Measurements from ENCODE around the gene SGPP2.

Gene SGPP2

GRCh38 chr2:222526480-222527277, 102.3 kb downstream of the SGPP2 start:
- no peak overlapping the region for H3K4me3 ChIP-seq (ENCODE audit: control insufficient read depth, low read depth, low read length)
- TF ChIP-seq, protein P1, sequence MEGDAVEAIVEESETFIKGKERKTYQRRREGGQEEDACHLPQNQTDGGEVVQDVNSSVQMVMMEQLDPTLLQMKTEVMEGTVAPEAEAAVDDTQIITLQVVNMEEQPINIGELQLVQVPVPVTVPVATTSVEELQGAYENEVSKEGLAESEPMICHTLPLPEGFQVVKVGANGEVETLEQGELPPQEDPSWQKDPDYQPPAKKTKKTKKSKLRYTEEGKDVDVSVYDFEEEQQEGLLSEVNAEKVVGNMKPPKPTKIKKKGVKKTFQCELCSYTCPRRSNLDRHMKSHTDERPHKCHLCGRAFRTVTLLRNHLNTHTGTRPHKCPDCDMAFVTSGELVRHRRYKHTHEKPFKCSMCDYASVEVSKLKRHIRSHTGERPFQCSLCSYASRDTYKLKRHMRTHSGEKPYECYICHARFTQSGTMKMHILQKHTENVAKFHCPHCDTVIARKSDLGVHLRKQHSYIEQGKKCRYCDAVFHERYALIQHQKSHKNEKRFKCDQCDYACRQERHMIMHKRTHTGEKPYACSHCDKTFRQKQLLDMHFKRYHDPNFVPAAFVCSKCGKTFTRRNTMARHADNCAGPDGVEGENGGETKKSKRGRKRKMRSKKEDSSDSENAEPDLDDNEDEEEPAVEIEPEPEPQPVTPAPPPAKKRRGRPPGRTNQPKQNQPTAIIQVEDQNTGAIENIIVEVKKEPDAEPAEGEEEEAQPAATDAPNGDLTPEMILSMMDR (IDR thresholded peaks at IDR 0.05; ENCODE audit: control insufficient read depth, insufficient read depth, low read depth, low read length, missing control alignments): no peak
- no peak for DNase-seq (ENCODE audit: low read depth)

DNA sequence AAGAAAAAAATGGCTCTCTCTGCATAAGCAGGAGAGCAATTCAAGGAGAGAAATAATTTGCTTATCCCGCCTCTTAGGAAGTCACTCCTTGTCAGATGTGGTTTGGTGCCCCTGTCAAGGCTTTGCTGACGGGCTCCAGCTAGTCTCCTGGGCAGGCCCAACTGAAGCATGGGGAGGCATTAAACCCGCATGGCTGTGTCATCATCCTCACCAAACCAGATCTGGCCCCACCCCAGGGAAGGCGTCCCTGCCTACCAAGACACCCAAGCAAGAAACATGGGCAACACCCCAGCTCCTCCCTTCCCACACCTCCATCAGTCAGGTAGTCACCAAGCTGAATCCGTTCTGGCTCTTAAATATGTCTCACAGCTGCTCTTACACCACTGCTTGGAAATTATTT, 108.0 kb downstream of the SGPP2 start:
- TF ChIP-seq, protein P1 (IDR thresholded peaks at IDR 0.05; ENCODE audit: control insufficient read depth, insufficient read depth, low read depth, low read length, missing control alignments): no peak
- H3K4me3 ChIP-seq (ENCODE audit: control insufficient read depth, low read depth, low read length): no peak overlapping the region
- no peak for DNase-seq (ENCODE audit: low read depth)

GRCh38 chr2:222535477-222535876, 111.1 kb downstream of the SGPP2 start:
- no peak overlapping the region for H3K4me3 ChIP-seq (ENCODE audit: control insufficient read depth, low read depth, low read length)
- DNase-seq (ENCODE audit: low read depth): no peak
- TF ChIP-seq, protein P1 (IDR thresholded peaks at IDR 0.05; ENCODE audit: control insufficient read depth, insufficient read depth, low read depth, low read length, missing control alignments): no peak

GRCh38 chr2:222538535-222538934, 114.2 kb downstream of the SGPP2 start:
- no peak for DNase-seq (ENCODE audit: low read depth)
- TF ChIP-seq, protein P1 (IDR thresholded peaks at IDR 0.05; ENCODE audit: control insufficient read depth, insufficient read depth, low read depth, low read length, missing control alignments): no peak
- H3K4me3 ChIP-seq (ENCODE audit: control insufficient read depth, low read depth, low read length): no peak overlapping the region

DNA sequence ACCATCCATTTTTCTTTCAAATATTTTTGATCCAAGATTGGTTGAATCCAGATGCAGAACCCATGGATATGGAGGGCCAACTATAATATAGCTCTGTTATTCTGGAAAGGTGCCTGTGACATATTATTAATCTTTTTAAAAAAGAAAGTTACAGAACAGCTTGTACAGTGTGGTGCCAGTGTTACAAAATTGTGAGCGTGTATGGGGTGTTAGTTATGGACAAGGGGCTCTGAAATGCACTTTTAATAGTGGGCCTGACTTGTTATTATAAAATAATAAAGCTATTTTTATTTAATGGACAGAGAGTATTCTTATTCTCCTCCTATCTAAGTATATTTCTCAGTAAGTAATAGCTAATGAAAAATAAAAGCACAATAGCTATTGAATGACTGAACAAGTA, 120.3 kb downstream of the SGPP2 start:
- no peak for DNase-seq (ENCODE audit: low read depth)
- TF ChIP-seq, protein P1 (IDR thresholded peaks at IDR 0.05; ENCODE audit: control insufficient read depth, insufficient read depth, low read depth, low read length, missing control alignments): no peak
- H3K4me3 ChIP-seq (ENCODE audit: control insufficient read depth, low read depth, low read length): no peak overlapping the region

DNA sequence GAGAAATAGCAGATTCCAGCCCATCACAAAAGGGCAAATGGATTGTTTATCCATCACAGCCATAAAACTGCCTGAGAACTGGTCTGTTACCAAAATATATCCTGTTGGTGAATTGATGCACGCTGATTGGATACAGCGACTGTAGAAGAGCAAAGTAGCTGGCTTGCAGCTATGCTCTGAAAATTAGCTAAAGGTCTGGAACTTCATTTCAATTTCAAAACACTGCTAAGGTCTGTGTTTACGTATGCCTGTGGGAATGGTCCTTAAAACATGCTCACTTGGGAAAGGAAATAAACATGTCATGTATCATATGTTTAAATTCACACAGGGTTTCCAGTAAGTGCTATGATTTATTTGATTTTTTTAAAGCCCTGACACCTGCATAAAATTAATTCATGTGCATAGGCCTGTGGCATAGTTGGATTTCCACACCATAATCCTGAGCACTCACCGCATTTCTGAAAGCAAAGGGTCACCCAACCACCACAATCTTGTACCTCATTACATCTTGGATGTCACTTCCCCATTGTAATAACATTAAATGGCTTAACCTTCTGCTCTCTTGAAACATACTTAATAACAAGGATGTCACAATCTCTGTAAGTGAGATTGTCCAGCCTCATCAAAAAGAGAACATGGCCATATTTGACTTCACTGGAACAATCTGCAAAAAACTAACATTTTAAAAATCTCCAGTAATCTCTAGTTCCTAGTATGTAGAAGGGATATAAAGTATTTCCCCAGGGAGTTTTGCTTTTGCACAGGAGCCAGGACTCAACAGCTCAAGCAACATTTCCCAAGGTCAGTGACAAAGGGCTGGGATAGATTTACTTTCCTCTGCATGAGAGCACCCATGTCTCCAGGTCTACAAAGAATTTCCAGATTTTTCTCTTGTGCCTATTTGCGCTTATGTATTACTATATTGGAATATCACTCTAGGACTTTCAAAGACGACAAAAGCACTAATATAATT, 121.8 kb downstream of the SGPP2 start:
- no peak for DNase-seq (ENCODE audit: low read depth)
- no peak overlapping the region for H3K4me3 ChIP-seq (ENCODE audit: control insufficient read depth, low read depth, low read length)
- TF ChIP-seq, protein P1 (IDR thresholded peaks at IDR 0.05; ENCODE audit: control insufficient read depth, insufficient read depth, low read depth, low read length, missing control alignments): no peak

All from AG09309 (cell line).